Stomach (tissue), 4 donors: Measurements from ENCODE around the gene CEMIP.

ENCODE experiments used
- CTCF ChIP-seq, 7 experiments: fragments of 450-650 bp in 4 of 7; fragments of 200-600 bp in 3 of 7; sonication (generic) in 3 of 7; IDR thresholded peaks; one replicate each; pipeline ENCODE4 v1.5.1; 2016 to 2019; ENCODE audit warnings: antibody characterized with exemption in 7 of 7, control low read depth in 2 of 7, mild to moderate bottlenecking in 1 of 7
- EP300 ChIP-seq: sonication (generic); formaldehyde crosslinking; IDR thresholded peaks from one replicate; pipeline ENCODE4 v1.6.1; 2017; ENCODE audit warnings: antibody characterized with exemption
- POLR2A ChIP-seq, 4 donors: fragments of 450-650 bp; IDR thresholded peaks; one replicate each; pipeline ENCODE4 v1.6.1; 2016; ENCODE audit warnings: antibody characterized with exemption in 4 of 4, control low read depth in 2 of 4, mild to moderate bottlenecking in 1 of 4, moderate library complexity in 1 of 4
- POLR2AphosphoS5 ChIP-seq, 3 donors: sonication (generic); formaldehyde crosslinking; IDR thresholded peaks; one replicate each; pipeline ENCODE4 v1.6.1; 2016; ENCODE audit warnings: antibody characterized with exemption in 3 of 3

GRCh38 chr15:80747317-80748053 lies 31.7 kb upstream of the CEMIP start:
- no peak for TF ChIP-seq CTCF (IDR thresholded peaks at IDR 0.05)
- no peak for TF ChIP-seq POLR2AphosphoS5 (IDR thresholded peaks at IDR 0.05)
- no peak for TF ChIP-seq EP300
- no peak for TF ChIP-seq POLR2A (IDR thresholded peaks at IDR 0.05)
